HCT116 (cell line): Measurements from ENCODE around the gene ANKHD1. TPM values are rescaled to one million over a fixed set of nuclear protein-coding genes. Genes with fewer than 3 reads are reported as not detected.

Experiments used
- ATAC-seq: fragments of 200-7000 bp; cut with Tn5 transposase; 2 replicates; pipeline ENCODE4 v1.9.1; 2020; ENCODE audit warnings: mild to moderate bottlenecking, moderate library complexity
- BruUV-seq: library from RNA; stranded (reverse); fragments of 400-500 nt; replicated peaks from 2 replicates; lab custom pipeline; 2021; lab: Mats Ljungman, UMichigan
- CTCF ChIA-PET: fragments of 300-600 bp; sonication (Branson Sonifier 250); formaldehyde crosslinking; loops from one replicate; lab custom pipeline; 2021; ENCODE audit warnings: antibody characterized with exemption; lab: Charles Lee
- POLR2A ChIA-PET: fragments of 300-600, 350-600 bp; sonication (Branson Sonifier 250); formaldehyde crosslinking; loops from one replicate; lab custom pipeline; 2021; ENCODE audit warnings: antibody characterized with exemption; lab: Charles Lee
- RAD21 ChIA-PET, 2 experiments: fragments of 300-600 bp; sonication (Branson Sonifier 250); formaldehyde crosslinking; loops; one replicate each; lab custom pipeline; 2023; ENCODE audit warnings: low total read pairs in 2 of 2; ENCODE audit not compliant: uncharacterized antibody in 2 of 2, unreplicated experiment in 2 of 2, low non-redundant PET in 1 of 2; lab: Charles Lee
- DNase-seq: peaks from one replicate; pipeline ENCODE4 v3.0.0-alpha.2; 2010; ENCODE audit warnings: low read depth, low spot score
- H2AFZ ChIP-seq: fragments of 200-600 bp; shearing (Covaris generic), sonication (generic); 2 replicates; pipeline ENCODE4 v1.6.1; 2017; ENCODE audit warnings: low read depth, mixed run types, mixed read lengths, antibody characterized with exemption, low read length; ENCODE audit not compliant: poor library complexity, severe bottlenecking
- H3K27ac ChIP-seq: 2 replicates; pipeline ENCODE4 v1.5.1; 2012; ENCODE audit warnings: low read depth, low read length
- H3K27me3 ChIP-seq: fragments of 200-600 bp; sonication (generic); 2 replicates; pipeline ENCODE4 v1.6.1; 2016; ENCODE audit warnings: mixed run types, low read length, mixed read lengths; ENCODE audit not compliant: insufficient read depth
- H3K36me3 ChIP-seq, 2 experiments: fragments of 200-500 bp in 1 of 2; fragments of 200-600 bp in 1 of 2; sonication (Bioruptor generic) in 1 of 2; sonication (generic) in 1 of 2; 2 replicates each; pipeline versions ENCODE4 v1.5.1 to v1.6.1; 2014 to 2016; ENCODE audit warnings: low read length in 2 of 2, inconsistent platforms in 1 of 2, mixed read lengths in 1 of 2, mixed run types in 1 of 2; ENCODE audit not compliant: insufficient read depth in 2 of 2, control insufficient read depth in 1 of 2
- H3K4me1 ChIP-seq, 2 experiments: fragments of 200-600 bp in 1 of 2; sonication (generic) in 1 of 2; 2 replicates each; pipeline versions ENCODE4 v1.5.1 to v1.6.1; 2012 to 2017; ENCODE audit warnings: low read length in 2 of 2, inconsistent platforms in 1 of 2, mild to moderate bottlenecking in 1 of 2, mixed read lengths in 1 of 2, mixed run types in 1 of 2, moderate library complexity in 1 of 2; ENCODE audit not compliant: insufficient read depth in 2 of 2, control insufficient read depth in 1 of 2
- H3K4me2 ChIP-seq: fragments of 200-600 bp; sonication (generic); 2 replicates; pipeline ENCODE4 v1.6.1; 2017; ENCODE audit warnings: mixed run types, low read length, mixed read lengths
- H3K4me3 ChIP-seq, 2 experiments: fragments of 200-600 bp in 1 of 2; sonication (generic) in 1 of 2; replicated peaks in 1 of 2; 2 replicates each; pipeline ENCODE4 v1.5.1; 2011 to 2016; ENCODE audit warnings: low read length in 2 of 2, control low read depth in 1 of 2, low read depth in 1 of 2, mild to moderate bottlenecking in 1 of 2, mixed read lengths in 1 of 2, mixed run types in 1 of 2
- H3K79me2 ChIP-seq: fragments of 200-600 bp; sonication (generic); 2 replicates; pipeline ENCODE4 v1.6.1; 2017; ENCODE audit warnings: mild to moderate bottlenecking, mixed run types, low read length, moderate library complexity, mixed read lengths; ENCODE audit not compliant: insufficient read depth
- H3K9ac ChIP-seq: fragments of 200-600 bp; sonication (generic); 2 replicates; pipeline ENCODE4 v1.6.1; 2016; ENCODE audit warnings: low read length, mixed read lengths
- H3K9me2 ChIP-seq: fragments of 200-600 bp; sonication (generic), shearing (Covaris generic); 2 replicates; pipeline ENCODE4 v1.6.1; 2017; ENCODE audit warnings: mixed run types, mild to moderate bottlenecking, moderate library complexity; ENCODE audit not compliant: insufficient read depth
- H3K9me3 ChIP-seq, 2 experiments: fragments of 200-500 bp in 1 of 2; fragments of 200-600 bp in 1 of 2; sonication (Bioruptor generic) in 1 of 2; sonication (generic) in 1 of 2; 2 replicates each; pipeline ENCODE4 v1.6.1; 2014 to 2017; ENCODE audit warnings: low read length in 2 of 2, mixed read lengths in 2 of 2, inconsistent platforms in 1 of 2, low read depth in 1 of 2, mild to moderate bottlenecking in 1 of 2, mixed run types in 1 of 2, moderate library complexity in 1 of 2; ENCODE audit not compliant: control insufficient read depth in 1 of 2, insufficient read depth in 1 of 2
- H4K20me1 ChIP-seq: fragments of 200-600 bp; sonication (generic), shearing (Covaris generic); 2 replicates; pipeline ENCODE4 v1.6.1; 2017; ENCODE audit warnings: mixed run types, mild to moderate bottlenecking, moderate library complexity; ENCODE audit not compliant: insufficient read depth
- CBX3 ChIP-seq: IDR thresholded peaks from 2 replicates; pipeline ENCODE4 v1.6.1; 2012; ENCODE audit warnings: low read depth
- CEBPB ChIP-seq: IDR thresholded peaks from 2 replicates; pipeline ENCODE4 v1.6.1; 2012; ENCODE audit warnings: low read depth
- ELF1 ChIP-seq: IDR thresholded peaks from 2 replicates; pipeline ENCODE4 v1.6.1; 2012; ENCODE audit warnings: low read depth, borderline replicate concordance
- EZH2 ChIP-seq: fragments of 200-600 bp; sonication (generic); IDR thresholded peaks from 2 replicates; pipeline ENCODE4 v1.6.1; 2017; ENCODE audit warnings: antibody characterized with exemption, mixed run types
- EZH2phosphoT487 ChIP-seq: fragments of 200-600 bp; IDR thresholded peaks from 2 replicates; pipeline ENCODE4 v1.6.1; 2018; ENCODE audit warnings: antibody characterized with exemption, borderline replicate concordance
- FOSL1 ChIP-seq: IDR thresholded peaks from 2 replicates; pipeline ENCODE4 v1.6.1; 2012; ENCODE audit warnings: low read depth
- JUND ChIP-seq: IDR thresholded peaks from 2 replicates; pipeline ENCODE4 v1.6.1; 2012
- POLR2A ChIP-seq: IDR thresholded peaks from 2 replicates; pipeline ENCODE4 v1.7.0; 2011; ENCODE audit warnings: borderline replicate concordance; ENCODE audit not compliant: insufficient read depth, insufficient read length; ENCODE audit errors: extremely low read depth
- TCF7L2 ChIP-seq: IDR thresholded peaks from 2 replicates; pipeline ENCODE4 v1.7.0; 2011; ENCODE audit warnings: borderline replicate concordance, inconsistent platforms; ENCODE audit not compliant: insufficient read depth, insufficient read length; ENCODE audit errors: extremely low read depth
- intact Hi-C: fragments of 100-400 bp; cut with micrococcal nuclease; formaldehyde crosslinking; loops from 2 replicates; pipeline ENCODE4 v1.10.0; 2022
- total RNA-seq: library from RNA; stranded (reverse); gene quantifications from one replicate; pipeline ENCODE4 v1.2.1, GENCODE V29; 2021; ENCODE audit not compliant: unreplicated experiment
- TF ChIP-seq, protein P1 (sequence below): IDR thresholded peaks from 2 replicates; pipeline ENCODE4 v1.6.1; 2011; ENCODE audit warnings: mild to moderate bottlenecking, low read length, moderate library complexity; ENCODE audit not compliant: insufficient replicate concordance; ENCODE audit errors: extremely low read depth
- TF ChIP-seq, protein P2 (sequence below): IDR thresholded peaks from 2 replicates; pipeline ENCODE4 v1.6.1; 2012
- TF ChIP-seq, protein P3 (sequence below): IDR thresholded peaks from 2 replicates; pipeline ENCODE4 v1.6.1; 2012; ENCODE audit warnings: low read depth

Gene ANKHD1
- total RNA-seq, 1 experiment from 2014 or later = 80.8 TPM

- H3K9me3 ChIP-seq = no peaks in the 10 kb centered on the region
- no peak for ATAC-seq
- no peak overlapping the region for H3K27ac ChIP-seq
- peaks cover 96% of the 10 kb centered on the region for H3K79me2 ChIP-seq
- no peak overlapping the region for H3K4me2 ChIP-seq
- H4K20me1 ChIP-seq = peaks cover 9% of the 10 kb centered on the region; the same call in 1 of the 2 replicates
- intact Hi-C loops = no loop called here
- RAD21 ChIA-PET = no interaction called here
- TF ChIP-seq ELF1 = no peak
- no peak for TF ChIP-seq POLR2A
- no peak for TF ChIP-seq FOSL1
- no peak for TF ChIP-seq EZH2
- DNase-seq = no peak
- no peak overlapping the region for H3K4me3 ChIP-seq
- CTCF ChIA-PET = no interaction called here
- H3K4me1 ChIP-seq = no peaks in the 10 kb centered on the region; a peak in 1 of 4 replicates
- no peaks in the 10 kb centered on the region for H3K27me3 ChIP-seq
- POLR2A ChIA-PET = no interaction called here
- H2AFZ ChIP-seq = no peak overlapping the region
- H3K9ac ChIP-seq = no peak overlapping the region
- BruUV-seq = no TSS peak
- no peaks in the 10 kb centered on the region for H3K36me3 ChIP-seq
- H3K9me2 ChIP-seq = no peaks in the 10 kb centered on the region
Observed at GRCh38 chr5:140420226-140420570, 18.6 kb downstream of the ANKHD1 start.

GRCh38 chr5:140420665-140421361 is 19.2 kb downstream of the ANKHD1 start:
- POLR2A ChIA-PET = no interaction called here
- ATAC-seq (no peak), DNase-seq (no peak)
- peaks cover 97% of the 10 kb centered on the region for H3K79me2 ChIP-seq
- no peak overlapping the region for H3K4me2 ChIP-seq
- no peak for TF ChIP-seq JUND
- TF ChIP-seq TCF7L2 = no peak
- TF ChIP-seq EZH2phosphoT487 = no peak
- TF ChIP-seq CBX3 = no peak
- TF ChIP-seq, protein P1, sequence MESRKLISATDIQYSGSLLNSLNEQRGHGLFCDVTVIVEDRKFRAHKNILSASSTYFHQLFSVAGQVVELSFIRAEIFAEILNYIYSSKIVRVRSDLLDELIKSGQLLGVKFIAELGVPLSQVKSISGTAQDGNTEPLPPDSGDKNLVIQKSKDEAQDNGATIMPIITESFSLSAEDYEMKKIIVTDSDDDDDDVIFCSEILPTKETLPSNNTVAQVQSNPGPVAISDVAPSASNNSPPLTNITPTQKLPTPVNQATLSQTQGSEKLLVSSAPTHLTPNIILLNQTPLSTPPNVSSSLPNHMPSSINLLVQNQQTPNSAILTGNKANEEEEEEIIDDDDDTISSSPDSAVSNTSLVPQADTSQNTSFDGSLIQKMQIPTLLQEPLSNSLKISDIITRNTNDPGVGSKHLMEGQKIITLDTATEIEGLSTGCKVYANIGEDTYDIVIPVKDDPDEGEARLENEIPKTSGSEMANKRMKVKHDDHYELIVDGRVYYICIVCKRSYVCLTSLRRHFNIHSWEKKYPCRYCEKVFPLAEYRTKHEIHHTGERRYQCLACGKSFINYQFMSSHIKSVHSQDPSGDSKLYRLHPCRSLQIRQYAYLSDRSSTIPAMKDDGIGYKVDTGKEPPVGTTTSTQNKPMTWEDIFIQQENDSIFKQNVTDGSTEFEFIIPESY = no peak
- no peak for TF ChIP-seq CEBPB
- no peak for TF ChIP-seq POLR2A
- TF ChIP-seq, protein P2, sequence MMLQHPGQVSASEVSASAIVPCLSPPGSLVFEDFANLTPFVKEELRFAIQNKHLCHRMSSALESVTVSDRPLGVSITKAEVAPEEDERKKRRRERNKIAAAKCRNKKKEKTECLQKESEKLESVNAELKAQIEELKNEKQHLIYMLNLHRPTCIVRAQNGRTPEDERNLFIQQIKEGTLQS = no peak
- TF ChIP-seq, protein P3, sequence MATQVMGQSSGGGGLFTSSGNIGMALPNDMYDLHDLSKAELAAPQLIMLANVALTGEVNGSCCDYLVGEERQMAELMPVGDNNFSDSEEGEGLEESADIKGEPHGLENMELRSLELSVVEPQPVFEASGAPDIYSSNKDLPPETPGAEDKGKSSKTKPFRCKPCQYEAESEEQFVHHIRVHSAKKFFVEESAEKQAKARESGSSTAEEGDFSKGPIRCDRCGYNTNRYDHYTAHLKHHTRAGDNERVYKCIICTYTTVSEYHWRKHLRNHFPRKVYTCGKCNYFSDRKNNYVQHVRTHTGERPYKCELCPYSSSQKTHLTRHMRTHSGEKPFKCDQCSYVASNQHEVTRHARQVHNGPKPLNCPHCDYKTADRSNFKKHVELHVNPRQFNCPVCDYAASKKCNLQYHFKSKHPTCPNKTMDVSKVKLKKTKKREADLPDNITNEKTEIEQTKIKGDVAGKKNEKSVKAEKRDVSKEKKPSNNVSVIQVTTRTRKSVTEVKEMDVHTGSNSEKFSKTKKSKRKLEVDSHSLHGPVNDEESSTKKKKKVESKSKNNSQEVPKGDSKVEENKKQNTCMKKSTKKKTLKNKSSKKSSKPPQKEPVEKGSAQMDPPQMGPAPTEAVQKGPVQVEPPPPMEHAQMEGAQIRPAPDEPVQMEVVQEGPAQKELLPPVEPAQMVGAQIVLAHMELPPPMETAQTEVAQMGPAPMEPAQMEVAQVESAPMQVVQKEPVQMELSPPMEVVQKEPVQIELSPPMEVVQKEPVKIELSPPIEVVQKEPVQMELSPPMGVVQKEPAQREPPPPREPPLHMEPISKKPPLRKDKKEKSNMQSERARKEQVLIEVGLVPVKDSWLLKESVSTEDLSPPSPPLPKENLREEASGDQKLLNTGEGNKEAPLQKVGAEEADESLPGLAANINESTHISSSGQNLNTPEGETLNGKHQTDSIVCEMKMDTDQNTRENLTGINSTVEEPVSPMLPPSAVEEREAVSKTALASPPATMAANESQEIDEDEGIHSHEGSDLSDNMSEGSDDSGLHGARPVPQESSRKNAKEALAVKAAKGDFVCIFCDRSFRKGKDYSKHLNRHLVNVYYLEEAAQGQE = no peak
- H3K4me1 ChIP-seq = no peaks in the 10 kb centered on the region; a peak in 1 of 4 replicates
- RAD21 ChIA-PET = no interaction called here
- BruUV-seq = no TSS peak
- intact Hi-C loops = no loop called here
- H3K9ac ChIP-seq = no peak overlapping the region
- H3K9me3 ChIP-seq = no peaks in the 10 kb centered on the region
- no peak overlapping the region for H3K27ac ChIP-seq
- no peaks in the 10 kb centered on the region for H3K36me3 ChIP-seq
- H3K27me3 ChIP-seq = no peaks in the 10 kb centered on the region
- no peak overlapping the region for H2AFZ ChIP-seq
- peaks cover 9% of the 10 kb centered on the region; the same call in 1 of the 2 replicates for H4K20me1 ChIP-seq
- CTCF ChIA-PET = no interaction called here
- H3K4me3 ChIP-seq = no peak overlapping the region
- H3K9me2 ChIP-seq = no peaks in the 10 kb centered on the region
